ENCODE data around the gene RUNX1. TPM values are rescaled to one million over a fixed set of nuclear protein-coding genes. Genes with fewer than 3 reads are reported as not detected.

RUNX1 gene
- total RNA-seq, 2 donors from 2014 or later: 23.0 to 25.8 TPM

DNA sequence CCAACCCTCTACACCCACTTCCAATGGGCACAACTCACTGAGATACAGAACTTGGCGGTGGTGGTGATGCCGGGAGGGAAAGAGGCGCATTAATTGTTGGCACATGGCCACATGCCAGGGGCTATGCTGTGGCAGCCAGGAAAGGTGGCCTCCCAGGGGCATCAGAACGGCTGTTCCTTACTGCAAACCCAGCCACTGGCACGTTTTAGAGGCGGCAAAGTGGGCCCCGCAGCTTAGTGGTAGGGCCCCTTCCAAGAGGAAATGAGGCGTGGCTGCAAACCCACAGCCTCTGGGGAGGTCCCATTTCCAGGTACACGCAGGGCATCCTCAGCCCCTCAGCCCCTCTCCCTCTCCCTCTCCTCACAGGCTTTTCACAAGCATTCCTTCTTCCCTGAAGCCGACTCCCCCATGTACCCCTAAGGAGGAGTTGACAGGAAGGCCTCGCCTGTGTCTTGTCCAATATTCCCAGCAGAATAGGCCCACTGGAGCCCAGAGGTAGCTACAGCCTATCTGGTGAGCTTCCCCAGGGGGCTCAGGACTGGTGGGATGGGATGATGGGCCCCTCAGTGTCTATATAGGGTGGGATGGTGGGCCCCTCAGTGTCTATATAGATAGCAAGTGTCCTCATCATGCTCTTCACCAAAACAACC, 214.1 kb downstream of the RUNX1 start:
- no peak for DNase-seq (ENCODE audit: low spot score)
- TF ChIP-seq, protein P1, sequence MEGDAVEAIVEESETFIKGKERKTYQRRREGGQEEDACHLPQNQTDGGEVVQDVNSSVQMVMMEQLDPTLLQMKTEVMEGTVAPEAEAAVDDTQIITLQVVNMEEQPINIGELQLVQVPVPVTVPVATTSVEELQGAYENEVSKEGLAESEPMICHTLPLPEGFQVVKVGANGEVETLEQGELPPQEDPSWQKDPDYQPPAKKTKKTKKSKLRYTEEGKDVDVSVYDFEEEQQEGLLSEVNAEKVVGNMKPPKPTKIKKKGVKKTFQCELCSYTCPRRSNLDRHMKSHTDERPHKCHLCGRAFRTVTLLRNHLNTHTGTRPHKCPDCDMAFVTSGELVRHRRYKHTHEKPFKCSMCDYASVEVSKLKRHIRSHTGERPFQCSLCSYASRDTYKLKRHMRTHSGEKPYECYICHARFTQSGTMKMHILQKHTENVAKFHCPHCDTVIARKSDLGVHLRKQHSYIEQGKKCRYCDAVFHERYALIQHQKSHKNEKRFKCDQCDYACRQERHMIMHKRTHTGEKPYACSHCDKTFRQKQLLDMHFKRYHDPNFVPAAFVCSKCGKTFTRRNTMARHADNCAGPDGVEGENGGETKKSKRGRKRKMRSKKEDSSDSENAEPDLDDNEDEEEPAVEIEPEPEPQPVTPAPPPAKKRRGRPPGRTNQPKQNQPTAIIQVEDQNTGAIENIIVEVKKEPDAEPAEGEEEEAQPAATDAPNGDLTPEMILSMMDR (IDR thresholded peaks at IDR 0.05): no peak
- TF ChIP-seq POLR2A (IDR thresholded peaks at IDR 0.05): no peak
- Histone ChIP-seq H3K4me3 (no peak overlapping the region), H3K9me3 (no peaks in the 10 kb centered on the region), H3K27ac (no peak overlapping the region), H3K36me3 (peaks cover 0 to 11% of the 10 kb centered on the region in 2 donors), H3K27me3 (replicated peaks; ENCODE audit: insufficient read depth) (no peaks in the 10 kb centered on the region), H3K4me1 (replicated peaks) (no peaks in the 10 kb centered on the region)
- WGBS: 60% methylated on average over 11 of the region's 11 CpGs
- intact Hi-C loops (cut with DNase I): no loop called here

DNA sequence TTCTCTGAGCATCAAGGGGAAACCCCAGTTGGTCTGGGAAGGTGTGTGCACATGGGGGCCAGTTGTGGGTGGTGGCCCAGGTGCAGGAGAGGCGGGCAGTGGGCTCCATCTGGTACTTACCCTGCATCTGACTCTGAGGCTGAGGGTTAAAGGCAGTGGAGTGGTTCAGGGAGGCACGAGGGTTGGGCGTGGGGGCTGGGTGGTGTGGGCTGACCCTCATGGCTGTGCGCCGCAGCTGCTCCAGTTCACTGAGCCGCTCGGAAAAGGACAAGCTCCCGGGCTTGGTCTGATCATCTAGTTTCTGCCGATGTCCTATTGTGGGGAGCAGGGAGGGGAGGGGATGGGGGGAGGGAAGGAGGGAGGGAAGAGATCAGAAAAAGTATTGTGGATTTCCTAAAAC, 214.8 kb downstream of the RUNX1 start:
- Histone ChIP-seq H3K27me3 (replicated peaks; ENCODE audit: insufficient read depth) (no peaks in the 10 kb centered on the region), H3K9me3 (no peaks in the 10 kb centered on the region), H3K4me3 (no peak overlapping the region), H3K4me1 (replicated peaks) (no peaks in the 10 kb centered on the region), H3K36me3 (peaks cover 0 to 11% of the 10 kb centered on the region in 2 donors), H3K27ac (no peak overlapping the region)
- DNase-seq (ENCODE audit: low spot score): no peak
- TF ChIP-seq POLR2AphosphoS5 (IDR thresholded peaks at IDR 0.05) (no peak), POLR2A (IDR thresholded peaks at IDR 0.05) (no peak)
- TF ChIP-seq, protein P1 (IDR thresholded peaks at IDR 0.05): no peak
- intact Hi-C loops (cut with DNase I): no loop called here
- 89% methylated on average over 9 of the region's 9 CpGs for WGBS

DNA sequence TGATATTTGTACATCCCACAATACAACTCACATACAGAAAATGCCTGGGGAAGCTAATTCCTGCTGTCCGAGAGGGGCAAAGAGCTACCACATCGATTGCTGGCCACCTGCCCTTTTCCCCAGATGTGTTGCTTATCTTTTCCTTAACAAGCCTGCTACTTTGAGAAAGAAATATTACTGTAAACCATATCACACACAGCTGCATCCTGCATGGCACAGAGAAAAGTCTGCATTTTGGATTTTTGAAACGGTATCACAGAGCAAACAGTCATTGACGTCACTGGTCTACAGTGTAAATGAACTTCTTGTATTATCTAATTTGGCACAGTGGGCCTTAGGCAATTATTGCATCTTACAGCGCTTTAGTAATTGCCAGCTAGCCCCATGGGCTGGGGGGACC, 215.6 kb downstream of the RUNX1 start:
- Histone ChIP-seq H3K4me1 (replicated peaks) (no peaks in the 10 kb centered on the region), H3K27ac (no peak overlapping the region), H3K9me3 (no peaks in the 10 kb centered on the region), H3K27me3 (replicated peaks; ENCODE audit: insufficient read depth) (no peaks in the 10 kb centered on the region), H3K36me3 (peaks cover 0 to 11% of the 10 kb centered on the region in 2 donors), H3K4me3 (no peak overlapping the region)
- TF ChIP-seq, protein P1 (IDR thresholded peaks at IDR 0.05): no peak
- TF ChIP-seq POLR2AphosphoS5 (IDR thresholded peaks at IDR 0.05) (no peak), POLR2A (IDR thresholded peaks at IDR 0.05) (no peak)
- DNase-seq (ENCODE audit: low spot score): no peak
- WGBS: 83% methylated on average over 5 of the region's 5 CpGs
- intact Hi-C loops (cut with DNase I): no loop called here

DNA sequence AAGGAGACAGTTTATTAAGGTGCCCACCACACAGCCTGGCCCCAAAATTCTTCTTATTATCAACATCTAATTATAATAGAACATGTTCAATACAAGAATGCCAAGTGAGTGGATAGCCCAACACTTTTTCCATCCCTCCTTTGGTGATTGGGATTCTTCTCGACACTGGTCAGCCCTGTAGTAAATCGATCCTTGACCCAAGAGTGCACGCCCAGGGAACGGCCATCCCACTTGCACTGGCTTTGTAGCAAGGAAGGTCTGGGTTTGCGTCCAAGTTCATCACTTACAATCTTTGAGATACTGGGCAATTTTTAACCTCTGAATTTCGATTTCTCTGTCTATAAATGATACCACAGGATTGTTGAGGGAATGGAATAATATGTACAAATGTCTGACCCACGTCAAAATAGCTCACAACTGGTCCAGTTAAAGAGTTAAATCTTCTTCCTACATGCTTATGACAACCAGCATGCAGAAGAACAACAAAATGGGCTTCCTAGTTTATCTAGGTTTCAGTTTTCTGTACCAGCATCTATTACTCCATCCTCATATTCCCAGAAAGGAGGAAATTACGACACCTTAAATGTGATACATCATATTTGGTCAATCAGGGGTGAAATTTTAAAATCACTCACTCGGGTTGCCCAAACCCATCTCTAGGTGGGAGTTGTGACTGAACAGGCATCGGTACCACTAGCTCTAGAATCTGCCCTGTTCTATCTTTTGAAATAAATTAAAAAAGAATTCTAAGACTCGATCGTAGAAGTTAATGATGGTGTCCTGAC, 218.5 kb downstream of the RUNX1 start:
- peaks cover 0 to 11% of the 10 kb centered on the region in 2 donors for H3K36me3 ChIP-seq
- no peaks in the 10 kb centered on the region for H3K4me1 ChIP-seq (replicated peaks)
- intact Hi-C loops (cut with DNase I): no loop called here
- 94% methylated on average over 12 of the region's 12 CpGs for WGBS
- no peaks in the 10 kb centered on the region for H3K27me3 ChIP-seq (replicated peaks; ENCODE audit: insufficient read depth)
- no peaks in the 10 kb centered on the region for H3K9me3 ChIP-seq
- DNase-seq (ENCODE audit: low spot score): no peak
- H3K4me3 ChIP-seq: no peak overlapping the region
- TF ChIP-seq, protein P1 (IDR thresholded peaks at IDR 0.05): no peak
- TF ChIP-seq POLR2AphosphoS5 (IDR thresholded peaks at IDR 0.05) (no peak), POLR2A (IDR thresholded peaks at IDR 0.05) (no peak)
- H3K27ac ChIP-seq: no peak overlapping the region
